HG03280 (cell line): Measurements from ENCODE around the gene MTOR.
"Not testable (repeated sequence)": the region's sequence is repeated elsewhere in the genome, so short reads cannot be mapped to it uniquely, and the experiment has no call there.

ENCODE experiments used
- ATAC-seq: cut with Tn5 transposase; IDR thresholded peaks from one replicate; pipeline ENCODE4 v1.9.1; 2021; ENCODE audit warnings: mild to moderate bottlenecking, moderate library complexity; ENCODE audit not compliant: unreplicated experiment

The MTOR gene

GRCh38 chr1:11187494-11187893 is 74.9 kb downstream of the MTOR start:
- ATAC-seq = no peak

- ATAC-seq = no peak
Measured at GRCh38 chr1:11187000-11187399, 75.4 kb downstream of the MTOR start.

GRCh38 chr1:11184973-11185372 is 77.4 kb downstream of the MTOR start:
- no peak for ATAC-seq

- ATAC-seq = no peak
Measured at GRCh38 chr1:11182884-11183283, 79.5 kb downstream of the MTOR start.

- no peak for ATAC-seq
Measured at GRCh38 chr1:11180342-11180744, 82.0 kb downstream of the MTOR start.

- ATAC-seq = not testable (repeated sequence)
Measured at GRCh38 chr1:11179749-11180148, 82.6 kb downstream of the MTOR start.

GRCh38 chr1:11179125-11179524 is 83.2 kb downstream of the MTOR start:
- no peak for ATAC-seq

GRCh38 chr1:11178021-11179015 is 84.0 kb downstream of the MTOR start:
- no peak for ATAC-seq

- ATAC-seq = no peak
Measured at GRCh38 chr1:11176081-11176706, 86.2 kb downstream of the MTOR start.

- ATAC-seq = no peak
Measured at GRCh38 chr1:11175461-11175860, 86.9 kb downstream of the MTOR start.

- ATAC-seq = no peak
Measured at GRCh38 chr1:11174261-11174942, 87.9 kb downstream of the MTOR start.

GRCh38 chr1:11170102-11170501 is 92.2 kb downstream of the MTOR start:
- ATAC-seq = no peak

- no peak for ATAC-seq
Measured at GRCh38 chr1:11169202-11169601, 93.1 kb downstream of the MTOR start.

GRCh38 chr1:11168731-11169130 is 93.6 kb downstream of the MTOR start:
- no peak for ATAC-seq

GRCh38 chr1:11166744-11167143 is 95.6 kb downstream of the MTOR start:
- not testable (repeated sequence) for ATAC-seq

GRCh38 chr1:11162752-11163151 is 99.6 kb downstream of the MTOR start:
- not testable (repeated sequence) for ATAC-seq

- no peak for ATAC-seq
Measured at GRCh38 chr1:11158720-11159321, 103.5 kb downstream of the MTOR start.

GRCh38 chr1:11158291-11158690 is 104.1 kb downstream of the MTOR start:
- no peak for ATAC-seq

GRCh38 chr1:11157867-11158266 is 104.5 kb downstream of the MTOR start:
- no peak for ATAC-seq

GRCh38 chr1:11157394-11157793 is 105.0 kb downstream of the MTOR start:
- ATAC-seq = no peak

- ATAC-seq = no peak
Measured at GRCh38 chr1:11156963-11157362, 105.4 kb downstream of the MTOR start.
